ENCODE results near the gene TBC1D3B.
"Not testable (repeated sequence)": the region's sequence is repeated elsewhere in the genome, so short reads cannot be mapped to it uniquely, and the experiment has no call there.

The TBC1D3B gene

GRCh38 chr17:36201102-36201501, 24.7 kb upstream of the TBC1D3B start:
- DNase-seq (ENCODE audit: low read depth): not testable (repeated sequence)

- DNase-seq (ENCODE audit: low read depth): no peak
These were observed 22.5 kb upstream of the TBC1D3B start for GRCh38 chr17:36198831-36199465.

- DNase-seq (ENCODE audit: low read depth): no peak
These were observed 20.9 kb upstream of the TBC1D3B start for GRCh38 chr17:36197387-36197703.

- DNase-seq (ENCODE audit: low read depth): no peak
These were observed 19.7 kb upstream of the TBC1D3B start for GRCh38 chr17:36196131-36196486.

- DNase-seq (ENCODE audit: low read depth): no peak
These were observed 19.1 kb upstream of the TBC1D3B start for GRCh38 chr17:36195434-36196130.

- not testable (repeated sequence) for DNase-seq (ENCODE audit: low read depth)
These were observed 18.5 kb upstream of the TBC1D3B start for GRCh38 chr17:36194832-36195433.

GRCh38 chr17:36194147-36194831, 17.9 kb upstream of the TBC1D3B start:
- not testable (repeated sequence) for DNase-seq (ENCODE audit: low read depth)

- no peak for DNase-seq (ENCODE audit: low read depth)
These were observed 16.9 kb upstream of the TBC1D3B start for GRCh38 chr17:36193216-36193775.

GRCh38 chr17:36190549-36191330, 14.3 kb upstream of the TBC1D3B start:
- DNase-seq (ENCODE audit: low read depth): not testable (repeated sequence)

- DNase-seq (ENCODE audit: low read depth): not testable (repeated sequence)
These were observed 13.6 kb upstream of the TBC1D3B start for GRCh38 chr17:36189993-36190392.

GRCh38 chr17:36188891-36189306, 12.5 kb upstream of the TBC1D3B start:
- no peak for DNase-seq (ENCODE audit: low read depth)

- not testable (repeated sequence) for DNase-seq (ENCODE audit: low read depth)
These were observed 11.7 kb upstream of the TBC1D3B start for GRCh38 chr17:36187943-36188665.

GRCh38 chr17:36186810-36187763, 10.7 kb upstream of the TBC1D3B start:
- not testable (repeated sequence) for DNase-seq (ENCODE audit: low read depth)

- no peak for DNase-seq (ENCODE audit: low read depth)
These were observed 9.0 kb upstream of the TBC1D3B start for GRCh38 chr17:36185416-36185815.

GRCh38 chr17:36184023-36184765, 7.8 kb upstream of the TBC1D3B start:
- DNase-seq (ENCODE audit: low read depth): no peak

- DNase-seq (ENCODE audit: low read depth): no peak
These were observed 6.8 kb upstream of the TBC1D3B start for GRCh38 chr17:36183001-36183971.

- DNase-seq (ENCODE audit: low read depth): no peak
These were observed 6.0 kb upstream of the TBC1D3B start for GRCh38 chr17:36182176-36183000.

Measured in activated T-cell treated with anti-CD3 and anti-CD28 coated beads for 48 hours (primary cell).